Testis (tissue), 2 donors: ENCODE measurements around the gene THADA.

ENCODE experiments used
- CTCF ChIP-seq, 3 experiments: fragments of 450-650 bp in 2 of 3; fragments of 200-600 bp in 1 of 3; sonication (generic) in 1 of 3; IDR thresholded peaks; one replicate each; pipeline ENCODE4 v1.5.1; 2016 to 2019; ENCODE audit warnings: antibody characterized with exemption in 3 of 3, mild to moderate bottlenecking in 2 of 3, moderate library complexity in 1 of 3
- POLR2A ChIP-seq: fragments of 450-650 bp; IDR thresholded peaks from one replicate; pipeline ENCODE4 v1.6.1; 2017; ENCODE audit warnings: antibody characterized with exemption, mild to moderate bottlenecking, moderate library complexity

- TF ChIP-seq CTCF (IDR thresholded peaks at IDR 0.05) (no peak), POLR2A (no peak)
Measured at GRCh38 chr2:43462866-43463641, 132.8 kb downstream of the THADA start.
